HEK293 (cell line): Measurements from ENCODE around the gene CMYA5.

ENCODE experiments used
- CTCF ChIA-PET: fragments of 350-600 bp; formaldehyde crosslinking; extraction: SDS; loops from one replicate; lab custom pipeline; 2021; ENCODE audit warnings: antibody characterized with exemption; lab: Yijun Ruan, JAX
- POLR2A ChIA-PET: fragments of 300-600 bp; formaldehyde crosslinking; extraction: SDS; loops from one replicate; lab custom pipeline; 2020; ENCODE audit warnings: antibody characterized with exemption, inconsistent platforms; lab: Yijun Ruan, JAX
- H3K27ac ChIP-seq: fragments of 200-500 bp; sonication (Bioruptor generic); 2 replicates; pipeline ENCODE4 v1.5.1; 2014; ENCODE audit warnings: low read depth, low read length, control low read depth, inconsistent platforms; ENCODE audit errors: extremely low read depth
- H3K36me3 ChIP-seq, 2 experiments: fragments of 200-500 bp in 1 of 2; sonication (Bioruptor generic) in 1 of 2; 1 replicate in 1 of 2; 2 replicates in 1 of 2; pipeline ENCODE4 v1.5.1; 2014 to 2017; ENCODE audit warnings: inconsistent platforms in 2 of 2, low read length in 2 of 2; ENCODE audit not compliant: control insufficient read depth in 2 of 2, insufficient read depth in 1 of 2
- H3K4me1 ChIP-seq: fragments of 200-500 bp; sonication (Bioruptor generic); 2 replicates; pipeline ENCODE4 v1.5.1; 2014; ENCODE audit warnings: mild to moderate bottlenecking, low read length, inconsistent platforms; ENCODE audit not compliant: control insufficient read depth, insufficient read depth
- H3K4me3 ChIP-seq: 2 replicates; pipeline ENCODE4 v1.5.1; 2011; ENCODE audit warnings: low read depth, mild to moderate bottlenecking, control low read depth, low read length, moderate library complexity
- H3K9me3 ChIP-seq: fragments of 200-500 bp; sonication (Bioruptor generic); 2 replicates; pipeline ENCODE4 v1.5.1; 2014; ENCODE audit warnings: low read depth, low read length, inconsistent platforms; ENCODE audit not compliant: control insufficient read depth, insufficient read depth
- HOXD13 ChIP-seq: sonication (generic); formaldehyde crosslinking; IDR thresholded peaks from 2 replicates; pipeline ENCODE4 v1.8.0; 2022; ENCODE audit warnings: missing genetic modification reagents, borderline replicate concordance
- KLF8 ChIP-seq: fragments of 450-650 bp; formaldehyde crosslinking; IDR thresholded peaks from 2 replicates; pipeline ENCODE4 v1.5.1; 2016; ENCODE audit warnings: missing biosample characterization, missing genetic modification characterization
- KLF9 ChIP-seq: fragments of 450-650 bp; formaldehyde crosslinking; IDR thresholded peaks from 2 replicates; pipeline ENCODE4 v1.5.1; 2016; ENCODE audit warnings: missing biosample characterization, missing genetic modification characterization, low read depth
- SP2 ChIP-seq: fragments of 450-650 bp; formaldehyde crosslinking; IDR thresholded peaks from 2 replicates; pipeline ENCODE4 v1.5.1; 2016; ENCODE audit warnings: missing biosample characterization, missing genetic modification characterization
- ZBTB6 ChIP-seq: fragments of 450-650 bp; formaldehyde crosslinking; IDR thresholded peaks from 2 replicates; pipeline ENCODE4 v1.5.1; 2017; ENCODE audit warnings: missing biosample characterization, missing genetic modification characterization
- ZBTB8A ChIP-seq: fragments of 450-650 bp; formaldehyde crosslinking; IDR thresholded peaks from 2 replicates; pipeline ENCODE4 v1.5.1; 2016; ENCODE audit warnings: missing biosample characterization, missing genetic modification characterization
- ZNF133 ChIP-seq: fragments of 450-650 bp; formaldehyde crosslinking; IDR thresholded peaks from 2 replicates; pipeline ENCODE4 v1.5.1; 2016; ENCODE audit warnings: missing biosample characterization, missing genetic modification characterization
- ZNF174 ChIP-seq: fragments of 450-650 bp; formaldehyde crosslinking; IDR thresholded peaks from 2 replicates; pipeline ENCODE4 v1.5.0; 2017; ENCODE audit warnings: missing biosample characterization, mild to moderate bottlenecking, missing genetic modification characterization
- ZNF518A ChIP-seq: fragments of 450-650 bp; formaldehyde crosslinking; conservative IDR thresholded peaks from 2 replicates; pipeline ENCODE4 v1.5.1; 2016; ENCODE audit warnings: low read depth, missing biosample characterization, missing genetic modification characterization
- ZNF549 ChIP-seq: fragments of 450-650 bp; IDR thresholded peaks from 2 replicates; pipeline ENCODE4 v1.5.1; 2018; ENCODE audit warnings: missing biosample characterization, missing genetic modification characterization, mild to moderate bottlenecking, inconsistent platforms, moderate library complexity
- ZNF677 ChIP-seq: fragments of 450-650 bp; IDR thresholded peaks from 2 replicates; pipeline ENCODE4 v1.5.0; 2018; ENCODE audit warnings: missing biosample characterization, mild to moderate bottlenecking, missing genetic modification characterization, moderate library complexity
- TF ChIP-seq, protein P1 (sequence below): fragments of 450-650 bp; formaldehyde crosslinking; IDR thresholded peaks from 2 replicates; pipeline ENCODE4 v1.5.1; 2016; ENCODE audit warnings: missing biosample characterization, missing genetic modification characterization, low read depth
- TF ChIP-seq, protein P2 (sequence below): fragments of 450-650 bp; formaldehyde crosslinking; IDR thresholded peaks from 2 replicates; pipeline ENCODE4 v1.5.1; 2016; ENCODE audit warnings: missing biosample characterization, missing genetic modification characterization

CMYA5 gene

DNA sequence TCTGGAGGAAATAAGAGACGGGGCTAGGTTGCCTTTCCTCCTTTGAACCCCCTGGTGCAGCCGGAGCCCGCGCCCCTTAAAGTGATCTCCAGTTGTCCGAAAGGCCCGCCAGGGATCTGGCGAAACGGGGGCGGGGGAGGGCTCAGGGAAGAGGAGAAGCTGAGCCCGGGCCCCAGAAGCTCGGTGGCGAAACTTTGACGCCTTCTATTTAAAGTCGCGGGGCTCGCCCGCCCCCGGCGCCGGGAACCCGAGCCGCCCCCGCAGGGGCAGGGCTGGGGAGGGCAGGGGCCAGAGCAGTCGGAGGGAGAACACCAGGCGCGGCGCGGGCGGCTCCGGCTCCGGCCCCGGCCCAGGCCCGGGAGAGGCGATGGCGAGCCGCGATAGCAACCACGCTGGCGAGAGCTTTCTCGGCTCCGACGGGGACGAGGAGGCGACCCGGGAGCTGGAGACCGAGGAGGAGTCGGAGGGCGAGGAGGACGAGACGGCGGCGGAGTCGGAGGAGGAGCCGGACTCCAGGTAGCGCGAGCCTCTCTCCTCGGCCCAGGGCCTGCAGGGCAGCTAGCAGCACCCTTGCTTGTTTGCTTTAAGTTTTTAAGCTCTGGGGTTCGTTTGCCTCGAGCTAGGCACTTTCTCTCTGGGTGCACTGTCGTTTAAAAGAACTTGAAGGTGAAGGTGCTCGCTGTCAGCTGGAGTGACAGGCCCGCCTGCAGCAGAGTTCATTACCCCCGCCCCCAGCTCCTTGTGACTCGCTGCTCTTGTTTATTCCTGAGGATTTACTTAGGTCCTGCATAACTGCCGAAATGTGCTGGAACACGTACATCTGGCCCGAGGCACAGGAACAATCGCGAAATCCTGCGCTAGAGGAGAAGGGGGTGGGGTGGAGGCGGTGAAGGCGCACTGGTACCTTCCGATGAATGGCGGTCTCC is at the start of gene CMYA5:
CMYA5 (plus strand) TSS at position 296 of the 926 bp plus-strand sequence; CDS start at position 368, 72 bp downstream.
- POLR2A ChIA-PET = interaction anchor here (0.6 kb wide), 1 partner anchor 177 kb away, joined by 3 read pairs; no protein-coding TSS in a partner anchor
- CTCF ChIA-PET = interaction anchor here (0.6 to 1.8 kb wide), 4 partner anchors 13 to 193 kb away, joined by 3 to 6 read pairs (median 4); no protein-coding TSS in a partner anchor
- Histone ChIP-seq H3K27ac (no peak within 1 kb of the TSS), H3K4me1 (no peaks in the 10 kb centered on the region), H3K36me3 (peaks cover 8 to 32% of the 10 kb centered on the region in 2 experiments), H3K4me3 (peak within 1 kb of the TSS; percentile 20; the same call in 1 of the 2 replicates), H3K9me3 (no peaks in the 10 kb centered on the region)
- TF ChIP-seq KLF9 (tag by site-specific recombination) (no peak), ZNF677 (tag by site-specific recombination) (no peak), ZBTB6 (tag by site-specific recombination) (0 out of 2 replicates have a peak, but pooled peaks have one; percentile 31), ZNF549 (tag by site-specific recombination) (no peak), ZNF518A (no peak), HOXD13 (CRISPR knock-in tag) (no peak), SP2 (tag by site-specific recombination) (no peak)
- TF ChIP-seq, protein P1, sequence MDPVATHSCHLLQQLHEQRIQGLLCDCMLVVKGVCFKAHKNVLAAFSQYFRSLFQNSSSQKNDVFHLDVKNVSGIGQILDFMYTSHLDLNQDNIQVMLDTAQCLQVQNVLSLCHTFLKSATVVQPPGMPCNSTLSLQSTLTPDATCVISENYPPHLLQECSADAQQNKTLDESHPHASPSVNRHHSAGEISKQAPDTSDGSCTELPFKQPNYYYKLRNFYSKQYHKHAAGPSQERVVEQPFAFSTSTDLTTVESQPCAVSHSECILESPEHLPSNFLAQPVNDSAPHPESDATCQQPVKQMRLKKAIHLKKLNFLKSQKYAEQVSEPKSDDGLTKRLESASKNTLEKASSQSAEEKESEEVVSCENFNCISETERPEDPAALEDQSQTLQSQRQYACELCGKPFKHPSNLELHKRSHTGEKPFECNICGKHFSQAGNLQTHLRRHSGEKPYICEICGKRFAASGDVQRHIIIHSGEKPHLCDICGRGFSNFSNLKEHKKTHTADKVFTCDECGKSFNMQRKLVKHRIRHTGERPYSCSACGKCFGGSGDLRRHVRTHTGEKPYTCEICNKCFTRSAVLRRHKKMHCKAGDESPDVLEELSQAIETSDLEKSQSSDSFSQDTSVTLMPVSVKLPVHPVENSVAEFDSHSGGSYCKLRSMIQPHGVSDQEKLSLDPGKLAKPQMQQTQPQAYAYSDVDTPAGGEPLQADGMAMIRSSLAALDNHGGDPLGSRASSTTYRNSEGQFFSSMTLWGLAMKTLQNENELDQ = no peak

DNA sequence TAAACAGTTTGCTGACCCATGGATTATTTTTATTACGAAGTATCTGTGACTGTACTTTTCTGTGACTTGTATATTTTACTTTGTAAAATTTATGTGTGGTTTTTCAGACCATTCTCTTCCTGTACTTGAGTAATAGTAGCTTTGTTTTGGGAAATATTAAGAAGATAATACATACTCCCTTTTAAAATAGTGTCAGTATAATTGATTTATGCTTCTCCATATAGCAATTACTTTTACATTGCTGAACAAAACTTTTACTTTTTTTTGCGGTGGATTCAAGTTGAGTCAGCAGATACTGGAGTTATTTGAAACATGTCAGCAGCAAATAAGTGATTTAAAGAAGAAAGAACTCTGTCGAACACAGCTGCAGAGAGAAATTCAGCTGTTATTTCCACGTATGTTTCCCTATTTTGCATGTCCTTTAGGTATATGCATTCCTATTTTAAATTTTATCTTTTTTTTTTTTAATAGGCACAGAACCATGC is 49.0 kb upstream of the CMYA5 start:
- CTCF ChIA-PET = no interaction called here
- Histone ChIP-seq H3K4me3 (no peak overlapping the region), H3K9me3 (no peaks in the 10 kb centered on the region)
- TF ChIP-seq ZNF133 (no peak), ZNF174 (tag by site-specific recombination) (no peak), ZBTB8A (tag by site-specific recombination) (no peak), KLF8 (no peak)
- TF ChIP-seq, protein P2, sequence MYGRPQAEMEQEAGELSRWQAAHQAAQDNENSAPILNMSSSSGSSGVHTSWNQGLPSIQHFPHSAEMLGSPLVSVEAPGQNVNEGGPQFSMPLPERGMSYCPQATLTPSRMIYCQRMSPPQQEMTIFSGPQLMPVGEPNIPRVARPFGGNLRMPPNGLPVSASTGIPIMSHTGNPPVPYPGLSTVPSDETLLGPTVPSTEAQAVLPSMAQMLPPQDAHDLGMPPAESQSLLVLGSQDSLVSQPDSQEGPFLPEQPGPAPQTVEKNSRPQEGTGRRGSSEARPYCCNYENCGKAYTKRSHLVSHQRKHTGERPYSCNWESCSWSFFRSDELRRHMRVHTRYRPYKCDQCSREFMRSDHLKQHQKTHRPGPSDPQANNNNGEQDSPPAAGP (tag by site-specific recombination) = no peak
- TF ChIP-seq, all 188 proteins: peak for 0
- H3K4me1 ChIP-seq = no peaks in the 10 kb centered on the region
- peaks cover 41 to 55% of the 10 kb centered on the region in 2 experiments for H3K36me3 ChIP-seq
- no peak overlapping the region for H3K27ac ChIP-seq
- POLR2A ChIA-PET = no interaction called here
